Ascending aorta (tissue), 2 donors: Measurements from ENCODE around the gene TNIK. TPM values are rescaled to one million over a fixed set of nuclear protein-coding genes. Genes with fewer than 3 reads are reported as not detected.

Source experiments
- DNase-seq, 2 donors: peaks; one replicate each; pipeline ENCODE4 v3.0.0-alpha.2; 2019; ENCODE audit warnings: low spot score in 2 of 2
- H3K27ac ChIP-seq, 2 donors: fragments of 200-600 bp; sonication (generic); one replicate each; pipeline ENCODE4 v1.5.1; 2016 to 2017; ENCODE audit warnings: mild to moderate bottlenecking in 1 of 2
- H3K27me3 ChIP-seq: fragments of 200-600 bp; sonication (generic); one replicate; pipeline ENCODE4 v1.5.1; 2017
- H3K36me3 ChIP-seq, 2 donors: fragments of 200-600 bp; sonication (generic); one replicate each; pipeline ENCODE4 v1.5.1; 2016
- H3K4me1 ChIP-seq, 2 donors: fragments of 200-600 bp; sonication (generic); one replicate each; pipeline ENCODE4 v1.5.1; 2016 to 2017; ENCODE audit warnings: mild to moderate bottlenecking in 1 of 2
- H3K4me3 ChIP-seq, 2 donors: fragments of 200-600 bp; sonication (generic); one replicate each; pipeline ENCODE4 v1.5.1; 2016 to 2017; ENCODE audit warnings: mild to moderate bottlenecking in 1 of 2
- H3K9me3 ChIP-seq, 2 donors: fragments of 200-600 bp; sonication (generic); one replicate each; pipeline ENCODE4 v1.5.1; 2016
- intact Hi-C: fragments of 100-400 bp; cut with DNase I; formaldehyde crosslinking; loops from one replicate; pipeline ENCODE4 v1.15.1; 2023
- total RNA-seq: library from RNA; depleted of rRNA; stranded (reverse); fragments of >200 nt; gene quantifications from one replicate; pipeline ENCODE4 v1.1.0, GENCODE V29; 2016
- TF ChIP-seq, protein P1 (sequence below), 3 experiments: fragments of 200-600 bp in 2 of 3; fragments of 450-650 bp in 1 of 3; sonication (generic) in 2 of 3; IDR thresholded peaks; one replicate each; pipeline ENCODE4 v1.5.1; 2016 to 2019; ENCODE audit warnings: antibody characterized with exemption in 3 of 3, mild to moderate bottlenecking in 1 of 3, moderate library complexity in 1 of 3

The TNIK gene
- total RNA-seq, 1 donor from 2014 or later = 0.75 TPM

DNA sequence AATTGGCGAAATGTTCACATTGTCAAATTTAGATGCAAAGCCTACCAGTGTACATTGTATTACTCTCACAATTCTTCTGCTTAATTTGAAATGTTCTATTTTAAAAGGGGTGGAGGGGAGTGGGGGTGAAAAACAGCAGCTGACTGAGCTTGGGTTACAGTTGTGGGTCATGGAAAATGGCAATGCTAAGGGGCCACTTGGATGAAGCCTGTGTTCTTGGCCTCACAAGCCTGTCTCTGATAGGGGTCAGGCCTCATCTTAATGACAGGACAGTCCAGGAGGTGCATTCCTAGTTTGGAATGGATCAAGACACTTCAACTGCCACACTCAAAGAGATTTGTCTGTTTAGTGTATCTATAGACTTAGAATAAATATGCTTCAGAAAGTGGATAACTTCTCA, 158.2 kb downstream of the TNIK start:
- no peak for DNase-seq
- TF ChIP-seq, protein P1, sequence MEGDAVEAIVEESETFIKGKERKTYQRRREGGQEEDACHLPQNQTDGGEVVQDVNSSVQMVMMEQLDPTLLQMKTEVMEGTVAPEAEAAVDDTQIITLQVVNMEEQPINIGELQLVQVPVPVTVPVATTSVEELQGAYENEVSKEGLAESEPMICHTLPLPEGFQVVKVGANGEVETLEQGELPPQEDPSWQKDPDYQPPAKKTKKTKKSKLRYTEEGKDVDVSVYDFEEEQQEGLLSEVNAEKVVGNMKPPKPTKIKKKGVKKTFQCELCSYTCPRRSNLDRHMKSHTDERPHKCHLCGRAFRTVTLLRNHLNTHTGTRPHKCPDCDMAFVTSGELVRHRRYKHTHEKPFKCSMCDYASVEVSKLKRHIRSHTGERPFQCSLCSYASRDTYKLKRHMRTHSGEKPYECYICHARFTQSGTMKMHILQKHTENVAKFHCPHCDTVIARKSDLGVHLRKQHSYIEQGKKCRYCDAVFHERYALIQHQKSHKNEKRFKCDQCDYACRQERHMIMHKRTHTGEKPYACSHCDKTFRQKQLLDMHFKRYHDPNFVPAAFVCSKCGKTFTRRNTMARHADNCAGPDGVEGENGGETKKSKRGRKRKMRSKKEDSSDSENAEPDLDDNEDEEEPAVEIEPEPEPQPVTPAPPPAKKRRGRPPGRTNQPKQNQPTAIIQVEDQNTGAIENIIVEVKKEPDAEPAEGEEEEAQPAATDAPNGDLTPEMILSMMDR (IDR thresholded peaks at IDR 0.05) = no peak
- intact Hi-C loops = no loop called here
- no peaks in the 10 kb centered on the region for H3K9me3 ChIP-seq
- no peaks in the 10 kb centered on the region for H3K36me3 ChIP-seq
- no peak overlapping the region for H3K4me3 ChIP-seq
- no peak overlapping the region for H3K27ac ChIP-seq
- H3K27me3 ChIP-seq = no peaks in the 10 kb centered on the region
- H3K4me1 ChIP-seq = peaks cover 0 to 13% of the 10 kb centered on the region in 2 donors

DNA sequence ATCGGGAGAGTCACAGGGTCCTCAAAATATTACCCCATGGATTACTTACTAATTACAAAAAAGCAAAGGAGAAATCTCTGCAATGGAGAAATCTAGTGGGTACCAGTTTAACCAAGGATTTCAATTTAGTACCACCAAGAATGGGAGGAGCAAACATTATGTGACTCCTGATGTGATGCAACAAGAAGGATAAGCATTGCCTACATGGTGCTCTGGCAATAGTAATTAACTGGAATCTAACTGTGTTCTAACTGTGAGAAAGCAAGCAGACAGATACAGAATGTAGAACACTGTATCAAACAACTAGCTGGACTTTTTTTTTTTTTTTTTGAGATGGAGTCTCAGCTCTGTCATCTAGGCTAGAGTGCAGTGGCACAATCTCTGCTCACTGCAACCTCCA, 159.2 kb downstream of the TNIK start:
- Histone ChIP-seq H3K27ac (no peak overlapping the region), H3K36me3 (no peaks in the 10 kb centered on the region), H3K4me1 (peaks cover 0 to 18% of the 10 kb centered on the region in 2 donors), H3K4me3 (no peak overlapping the region), H3K27me3 (no peaks in the 10 kb centered on the region), H3K9me3 (no peaks in the 10 kb centered on the region)
- intact Hi-C loops = no loop called here
- DNase-seq = no peak
- TF ChIP-seq, protein P1 (IDR thresholded peaks at IDR 0.05) = no peak

DNA sequence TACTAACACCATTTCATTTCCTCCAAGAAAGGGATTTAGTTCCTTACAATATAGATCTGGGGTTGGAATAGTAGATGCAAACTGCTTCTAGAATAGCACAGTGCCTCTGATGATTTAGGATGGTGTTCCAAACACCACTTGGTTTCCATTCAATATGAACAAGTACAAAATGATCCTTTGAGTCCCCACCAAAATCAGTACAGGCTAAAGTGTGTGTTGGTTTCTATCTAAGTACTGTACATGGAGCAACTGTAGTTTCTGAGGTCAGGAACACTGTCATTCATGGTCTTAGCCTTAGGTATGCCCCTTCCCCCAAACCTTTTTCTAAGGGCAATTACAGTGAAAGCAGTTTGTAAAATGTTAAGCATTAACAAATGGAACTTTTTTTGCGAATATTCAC, 162.3 kb downstream of the TNIK start:
- Histone ChIP-seq H3K27ac (no peak overlapping the region), H3K9me3 (no peaks in the 10 kb centered on the region), H3K36me3 (no peaks in the 10 kb centered on the region), H3K4me3 (no peak overlapping the region), H3K27me3 (no peaks in the 10 kb centered on the region), H3K4me1 (peaks cover 0 to 26% of the 10 kb centered on the region in 2 donors)
- DNase-seq = no peak
- TF ChIP-seq, protein P1 (IDR thresholded peaks at IDR 0.05) = no peak
- intact Hi-C loops = no loop called here

DNA sequence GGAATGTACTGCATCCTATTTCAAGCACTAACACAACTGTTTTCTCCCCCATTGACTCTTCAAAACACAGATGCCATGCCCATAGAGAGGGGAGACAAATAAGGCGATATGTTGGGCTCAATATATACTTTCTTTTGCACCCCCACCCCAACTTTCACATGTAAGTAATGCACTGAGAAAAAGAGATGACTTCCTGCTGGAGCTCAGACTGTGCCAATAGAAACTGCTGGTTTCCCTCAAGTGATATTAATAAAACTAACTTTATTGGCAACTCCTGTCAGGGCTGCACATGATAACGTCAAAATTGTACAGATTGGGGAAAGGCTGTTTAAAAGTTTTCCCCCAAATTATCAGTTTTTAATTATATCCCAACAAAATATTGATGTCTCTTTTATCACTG, 163.0 kb downstream of the TNIK start:
- Histone ChIP-seq H3K4me1 (peaks cover 0 to 26% of the 10 kb centered on the region in 2 donors), H3K9me3 (no peaks in the 10 kb centered on the region), H3K27ac (peak overlapping the region in 1 of 2 donors; percentile 74), H3K4me3 (no peak overlapping the region), H3K27me3 (no peaks in the 10 kb centered on the region), H3K36me3 (no peaks in the 10 kb centered on the region)
- TF ChIP-seq, protein P1 (IDR thresholded peaks at IDR 0.05) = no peak
- intact Hi-C loops = no loop called here
- no peak for DNase-seq

DNA sequence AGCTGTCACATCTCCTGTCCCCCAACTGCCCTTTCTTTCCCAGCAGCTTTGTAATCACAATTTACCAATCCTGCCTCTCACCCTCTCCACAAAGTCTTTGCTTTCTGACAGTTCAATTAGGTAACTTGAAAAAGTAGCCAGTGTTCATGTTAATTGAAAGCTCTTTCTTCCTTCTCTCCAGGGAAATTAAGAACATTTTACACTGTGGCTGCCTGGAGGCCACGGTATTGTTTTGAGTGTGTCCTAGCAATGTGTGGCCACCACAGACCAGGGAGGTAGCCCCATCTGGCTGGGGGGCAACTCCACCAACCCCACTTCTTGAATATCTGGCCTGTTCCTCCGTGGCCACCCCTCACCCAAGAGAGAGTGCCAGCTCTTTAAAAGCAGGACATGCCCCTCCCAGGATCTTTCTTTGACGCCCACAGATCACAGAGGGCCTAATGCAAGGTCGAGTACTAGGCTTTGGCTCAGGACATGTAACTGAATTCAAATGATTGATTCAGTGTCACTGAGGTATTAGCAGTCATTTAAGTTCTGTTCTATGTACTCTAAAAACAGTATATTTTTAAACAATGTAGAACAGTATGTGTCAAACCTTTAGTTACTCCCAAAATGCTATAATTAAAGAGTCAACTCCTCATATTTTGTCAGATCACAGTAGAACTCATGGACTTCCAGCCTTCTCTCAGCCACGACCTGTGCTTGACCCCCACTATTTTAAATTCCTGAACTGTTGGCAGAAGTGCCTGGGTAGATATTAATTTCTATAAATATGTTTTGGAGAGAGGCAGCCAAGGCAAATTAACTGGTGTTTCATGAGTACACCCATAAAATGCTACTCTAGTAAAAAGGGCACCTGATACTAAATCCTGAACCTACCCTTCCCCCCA, 164.5 kb downstream of the TNIK start:
- peak overlapping the region; percentile 71 to 74 for H3K27ac ChIP-seq
- TF ChIP-seq, protein P1 (IDR thresholded peaks at IDR 0.05) = no peak
- peaks cover 0 to 26% of the 10 kb centered on the region in 2 donors for H3K4me1 ChIP-seq
- no peaks in the 10 kb centered on the region for H3K9me3 ChIP-seq
- H3K36me3 ChIP-seq = no peaks in the 10 kb centered on the region
- no peak for DNase-seq
- H3K27me3 ChIP-seq = no peaks in the 10 kb centered on the region
- H3K4me3 ChIP-seq = no peak overlapping the region
- intact Hi-C loops = no loop called here
